Transverse colon (tissue), 4 donors: Measurements from ENCODE around the gene MAFF. TPM values are rescaled to one million over a fixed set of nuclear protein-coding genes. Genes with fewer than 3 reads are reported as not detected.

Experiments used
- DNase-seq: peaks from one replicate; pipeline ENCODE4 v3.0.0-alpha.2; 2019
- H3K27ac ChIP-seq, 4 donors: fragments of 200-600 bp; sonication (generic); 2 replicates each; pipeline ENCODE4 v1.5.1; 2016 to 2018; ENCODE audit warnings: inconsistent platforms in 4 of 4
- H3K27me3 ChIP-seq: fragments of 200-600 bp; sonication (generic); 2 replicates; pipeline ENCODE4 v1.5.1; 2017; ENCODE audit warnings: inconsistent platforms
- H3K36me3 ChIP-seq, 4 donors: fragments of 200-600 bp; sonication (generic); 2 replicates each; pipeline ENCODE4 v1.5.1; 2017 to 2019; ENCODE audit warnings: inconsistent platforms in 4 of 4
- H3K4me1 ChIP-seq, 4 donors: fragments of 200-600 bp; sonication (generic); 2 replicates each; pipeline ENCODE4 v1.5.1; 2017 to 2020; ENCODE audit warnings: inconsistent platforms in 4 of 4
- H3K4me3 ChIP-seq, 4 donors: fragments of 200-600 bp; sonication (generic); 1 replicate in 1 of 4; 2 replicates in 3 of 4; pipeline versions ENCODE4 v1.5.1 to v1.6.1; 2017 to 2019; ENCODE audit warnings: inconsistent platforms in 4 of 4
- H3K9me3 ChIP-seq, 2 donors: fragments of 200-600 bp; sonication (generic); 2 replicates each; pipeline ENCODE4 v1.5.1; 2017 to 2019; ENCODE audit warnings: inconsistent platforms in 2 of 2
- CTCF ChIP-seq, 5 experiments: fragments of 200-600 bp in 3 of 5; fragments of 450-650 bp in 2 of 5; sonication (generic) in 3 of 5; IDR thresholded peaks; 1 replicate in 2 of 5; 2 replicates in 3 of 5; pipeline ENCODE4 v1.5.1; 2016 to 2017; ENCODE audit warnings: antibody characterized with exemption in 5 of 5, inconsistent platforms in 3 of 5, mild to moderate bottlenecking in 2 of 5, moderate library complexity in 1 of 5
- EP300 ChIP-seq: sonication (generic); formaldehyde crosslinking; IDR thresholded peaks from one replicate; pipeline ENCODE4 v1.6.1; 2017; ENCODE audit warnings: antibody characterized with exemption, low read depth
- POLR2A ChIP-seq: fragments of 450-650 bp; IDR thresholded peaks from one replicate; pipeline ENCODE4 v1.6.1; 2016; ENCODE audit warnings: antibody characterized with exemption, mild to moderate bottlenecking, moderate library complexity
- POLR2AphosphoS5 ChIP-seq, 3 donors: sonication (generic); formaldehyde crosslinking; IDR thresholded peaks; one replicate each; pipeline ENCODE4 v1.6.1; 2016; ENCODE audit warnings: antibody characterized with exemption in 3 of 3
- WGBS, 2 donors: methylation state at CpG; one replicate each; pipeline ENCODE4 v1.1.5; 2018; ENCODE audit warnings: low coverage in 1 of 2; 5-methylcytosine and 5-hydroxymethylcytosine counted together
- in situ Hi-C, 4 donors: fragments of 200-750 bp; cut with MboI; loops; one replicate each; pipeline versions ENCODE4 v1.15.0 to v1.15.1; 2017; ENCODE audit warnings: low sequenced_read_pairs in 3 of 4, low pct_ligation_motif_present in 1 of 4, low pct_unique_long_range_greater_than_20kb in 1 of 4
- intact Hi-C: fragments of 100-400 bp; cut with DNase I; formaldehyde crosslinking; loops from one replicate; pipeline ENCODE4 v1.15.1; 2023; ENCODE audit warnings: low total_unique reads
- total RNA-seq, 4 donors: library from RNA; depleted of rRNA; stranded (reverse); fragments of >200 nt; gene quantifications; one replicate each; pipeline ENCODE4 v1.1.0, GENCODE V29; 2016

MAFF gene
- total RNA-seq, 4 donors from 2014 or later, result 3.8 to 30.3 (median 22.0) TPM

GRCh38 chr22:38220653-38221386, 19.0 kb downstream of the MAFF start:
- 85% methylated on average over 22 of the region's 22 CpGs; no CpG with 5 or more reads in 1 of the 2 donors for WGBS, 2 donors
- Histone ChIP-seq H3K27me3 (no peaks in the 10 kb centered on the region), H3K4me1 (peaks cover 18 to 34% (median 20%) of the 10 kb centered on the region in 4 donors), H3K4me3 (no peak overlapping the region), H3K27ac (peak overlapping the region; percentile 75 to 89 (median 83)), H3K36me3 (peaks cover 0 to 13% (median 4%) of the 10 kb centered on the region in 4 donors), H3K9me3 (no peaks in the 10 kb centered on the region)
- no peak for TF ChIP-seq CTCF (IDR thresholded peaks at IDR 0.05)
- TF ChIP-seq POLR2AphosphoS5 (IDR thresholded peaks at IDR 0.05), result no peak
- TF ChIP-seq EP300, result no peak
- TF ChIP-seq POLR2A, result no peak
- no peak for DNase-seq
- intact Hi-C loops, result no loop called here
- in situ Hi-C loops, result no loop called here

DNA sequence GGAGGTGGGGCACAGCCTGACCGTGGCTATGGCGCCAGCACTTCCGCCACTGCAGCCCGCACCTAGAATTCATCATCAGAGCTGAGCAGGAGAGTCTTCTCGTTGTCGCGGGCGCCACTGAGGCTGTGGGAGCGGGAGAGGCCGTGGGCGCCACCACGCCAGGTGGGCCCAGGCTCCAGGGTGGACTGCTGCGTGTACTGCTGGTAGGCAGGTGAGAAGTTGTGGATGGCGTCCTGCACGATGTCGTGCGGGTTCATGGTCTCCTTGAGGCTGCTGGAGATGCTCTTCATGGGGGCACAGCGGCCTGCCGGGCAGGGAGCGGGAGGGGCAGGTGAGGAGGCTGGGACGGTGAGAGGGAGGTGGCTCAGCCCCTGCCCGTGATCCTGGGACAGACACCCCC, 19.6 kb downstream of the MAFF start:
- DNase-seq, result no peak
- WGBS, 2 donors, result 96% methylated on average over 19 of the region's 22 CpGs; no CpG with 5 or more reads in 1 of the 2 donors
- Histone ChIP-seq H3K27me3 (no peaks in the 10 kb centered on the region), H3K27ac (no peak overlapping the region), H3K9me3 (no peaks in the 10 kb centered on the region), H3K4me3 (no peak overlapping the region), H3K36me3 (peaks cover 0 to 13% (median 4%) of the 10 kb centered on the region in 4 donors), H3K4me1 (peaks cover 18 to 34% (median 20%) of the 10 kb centered on the region in 4 donors)
- no peak for TF ChIP-seq CTCF (IDR thresholded peaks at IDR 0.05)
- TF ChIP-seq EP300, result no peak
- no peak for TF ChIP-seq POLR2AphosphoS5 (IDR thresholded peaks at IDR 0.05)
- TF ChIP-seq POLR2A, result no peak
- intact Hi-C loops, result no loop called here
- in situ Hi-C loops, result no loop called here

DNA sequence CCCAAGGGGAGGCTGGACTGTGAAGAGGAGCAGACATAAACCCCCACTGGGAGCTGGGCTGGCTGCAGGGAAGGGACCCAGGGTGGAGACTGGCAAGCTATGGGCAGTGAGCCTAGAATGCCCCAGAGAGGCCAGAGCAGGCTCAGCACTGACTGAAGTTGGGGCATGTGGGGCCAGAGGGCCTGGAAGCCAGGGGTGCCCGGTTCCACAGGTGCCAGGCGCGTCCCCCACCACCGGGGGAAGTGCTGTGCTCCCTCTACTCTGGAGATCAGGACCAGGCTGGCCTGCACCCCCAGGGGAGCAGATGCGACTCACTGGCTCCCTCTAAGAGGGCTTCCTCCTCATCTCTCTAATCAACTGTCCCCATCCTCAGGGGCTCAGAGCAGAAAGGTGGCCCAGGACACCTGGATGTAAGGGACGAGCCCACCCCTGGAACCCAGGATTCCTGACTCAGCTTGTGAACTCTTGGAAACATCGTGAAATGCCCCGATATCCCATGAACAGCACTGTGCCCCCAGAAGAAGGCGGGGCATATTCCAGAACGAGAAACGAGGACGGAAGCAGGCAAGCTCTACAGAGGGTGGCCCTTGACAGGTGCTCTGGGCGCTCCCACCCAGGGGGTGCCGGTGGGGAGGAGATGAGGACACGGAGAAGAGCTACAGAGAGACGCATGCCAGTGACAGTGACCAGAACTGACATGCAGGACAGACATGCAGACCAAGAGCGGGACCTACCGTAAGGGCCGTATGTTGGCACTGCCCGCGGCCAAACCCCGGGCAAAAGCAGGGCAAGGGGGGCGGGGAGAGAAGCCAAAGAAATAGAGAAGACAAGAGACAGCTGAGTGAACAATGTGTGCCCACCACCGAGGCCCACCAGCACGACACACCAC, 20.4 kb downstream of the MAFF start:
- DNase-seq, result no peak
- no peak for TF ChIP-seq EP300
- no peak for TF ChIP-seq POLR2AphosphoS5 (IDR thresholded peaks at IDR 0.05)
- TF ChIP-seq POLR2A, result no peak
- TF ChIP-seq CTCF (IDR thresholded peaks at IDR 0.05), result no peak
- Histone ChIP-seq H3K9me3 (no peaks in the 10 kb centered on the region), H3K4me3 (no peak overlapping the region), H3K4me1 (peaks cover 18 to 34% (median 20%) of the 10 kb centered on the region in 4 donors), H3K36me3 (peaks cover 0 to 13% (median 4%) of the 10 kb centered on the region in 4 donors), H3K27me3 (no peaks in the 10 kb centered on the region), H3K27ac (peak overlapping the region in 3 of 4 donors; percentile 15 to 56 (median 47))
- in situ Hi-C loops, result no loop called here
- intact Hi-C loops, result no loop called here
- WGBS, 2 donors, result 73 to 83% methylated on average over 13 to 25 of the region's 25 CpGs

GRCh38 chr22:38222797-38223119, 21.0 kb downstream of the MAFF start:
- Histone ChIP-seq H3K27me3 (no peaks in the 10 kb centered on the region), H3K36me3 (peaks cover 0 to 13% (median 4%) of the 10 kb centered on the region in 4 donors), H3K4me1 (peaks cover 18 to 34% (median 20%) of the 10 kb centered on the region in 4 donors), H3K9me3 (no peaks in the 10 kb centered on the region), H3K4me3 (no peak overlapping the region), H3K27ac (peak overlapping the region; percentile 15 to 56 (median 42))
- DNase-seq, result peak; percentile 56
- no peak for TF ChIP-seq POLR2AphosphoS5 (IDR thresholded peaks at IDR 0.05)
- TF ChIP-seq CTCF (IDR thresholded peaks at IDR 0.05), result no peak
- no peak for TF ChIP-seq POLR2A
- TF ChIP-seq EP300, result no peak
- intact Hi-C loops (no loop called here), in situ Hi-C loops (no loop called here)
- 40% methylated on average over 8 of the region's 8 CpGs; no CpG with 5 or more reads in 1 of the 2 donors for WGBS, 2 donors
